Loucy (cell line): ENCODE results near the gene ANKS4B.

Experiments used
- CTCF ChIP-seq: fragments of 200-600 bp; sonication (generic); conservative IDR thresholded peaks from 2 replicates; pipeline ENCODE4 v1.5.1; 2014; ENCODE audit warnings: mild to moderate bottlenecking, antibody characterized with exemption, low read length
- EZH2phosphoT487 ChIP-seq: fragments of 200-600 bp; IDR thresholded peaks from 2 replicates; pipeline ENCODE4 v1.6.1; 2018; ENCODE audit warnings: antibody characterized with exemption, mild to moderate bottlenecking, moderate library complexity, borderline replicate concordance

GRCh38 chr16:21205303-21205702, 28.2 kb upstream of the ANKS4B start:
- TF ChIP-seq CTCF (no peak), EZH2phosphoT487 (no peak)
